ENCODE data around the gene SPATA45. TPM values are rescaled to one million over a fixed set of nuclear protein-coding genes. Genes with fewer than 3 reads are reported as not detected.

Gene SPATA45
- total and polyA plus RNA-seq, 2 of the 13 experiments (the other 11 are each of a cell fraction or from before 2014, with no cell fraction given): 0.17 to 0.64 TPM

DNA sequence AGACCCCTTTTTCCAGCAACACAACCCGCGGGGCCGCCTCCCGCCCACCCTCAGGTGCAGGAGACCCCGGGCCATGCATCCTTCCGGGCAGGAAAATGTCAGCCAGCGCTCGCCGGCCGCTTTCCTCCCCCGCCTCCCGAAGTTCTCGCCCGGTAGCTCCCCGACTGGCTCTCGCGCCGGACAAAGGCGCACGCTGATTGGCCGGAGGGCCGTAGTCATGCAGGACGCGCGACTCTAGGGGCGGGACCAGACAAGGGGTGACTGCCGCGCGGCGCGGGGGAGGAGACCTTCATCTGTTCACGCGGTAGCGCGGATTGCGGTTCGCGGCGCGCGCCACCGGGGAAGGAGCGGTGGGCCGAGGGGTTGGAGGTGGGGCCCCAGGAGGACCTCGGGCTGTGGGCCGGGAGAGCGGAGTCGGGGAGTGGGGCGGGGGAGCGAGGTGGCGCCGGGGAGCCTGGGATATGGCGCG lies 10.6 kb upstream of the SPATA45 start, which contains the start of gene FLVCR1 (continued):
- TF ChIP-seq ZFP41 (CRISPR knock-in tag; IDR thresholded peaks at IDR 0.05; ENCODE audit: borderline replicate concordance) (peak; percentile 80; the same call in 1 of the 2 replicates), ZNF331 (CRISPR knock-in tag; IDR thresholded peaks at IDR 0.05) (no peak), YEATS4 (CRISPR knock-in tag; IDR thresholded peaks at IDR 0.05; ENCODE audit: borderline replicate concordance) (no peak; the same call in 1 of the 2 replicates), KAT8 (CRISPR knock-in tag; IDR thresholded peaks at IDR 0.05) (peak; percentile 44), GTF2F1 (IDR thresholded peaks at IDR 0.05; ENCODE audit: low read length) (no peak), POLR2G (IDR thresholded peaks at IDR 0.05; ENCODE audit: low read depth, low read length) (peak; percentile 87), NPAS2 (CRISPR knock-in tag; IDR thresholded peaks at IDR 0.05; ENCODE audit: borderline replicate concordance) (no peak), ZSCAN29 (CRISPR knock-in tag; conservative IDR thresholded peaks at IDR 0.05) (peak; percentile 34; the same call in 1 of the 2 replicates), ZFY (CRISPR knock-in tag; IDR thresholded peaks at IDR 0.05) (no peak), ZNF543 (CRISPR knock-in tag; IDR thresholded peaks at IDR 0.05) (0 out of 2 replicates have a peak, but pooled peaks have one; percentile 28), ZSCAN22 (CRISPR knock-in tag; IDR thresholded peaks at IDR 0.05) (no peak), HMGA1 (CRISPR knock-in tag; conservative IDR thresholded peaks at IDR 0.05) (no peak)
- TF ChIP-seq, protein P1, sequence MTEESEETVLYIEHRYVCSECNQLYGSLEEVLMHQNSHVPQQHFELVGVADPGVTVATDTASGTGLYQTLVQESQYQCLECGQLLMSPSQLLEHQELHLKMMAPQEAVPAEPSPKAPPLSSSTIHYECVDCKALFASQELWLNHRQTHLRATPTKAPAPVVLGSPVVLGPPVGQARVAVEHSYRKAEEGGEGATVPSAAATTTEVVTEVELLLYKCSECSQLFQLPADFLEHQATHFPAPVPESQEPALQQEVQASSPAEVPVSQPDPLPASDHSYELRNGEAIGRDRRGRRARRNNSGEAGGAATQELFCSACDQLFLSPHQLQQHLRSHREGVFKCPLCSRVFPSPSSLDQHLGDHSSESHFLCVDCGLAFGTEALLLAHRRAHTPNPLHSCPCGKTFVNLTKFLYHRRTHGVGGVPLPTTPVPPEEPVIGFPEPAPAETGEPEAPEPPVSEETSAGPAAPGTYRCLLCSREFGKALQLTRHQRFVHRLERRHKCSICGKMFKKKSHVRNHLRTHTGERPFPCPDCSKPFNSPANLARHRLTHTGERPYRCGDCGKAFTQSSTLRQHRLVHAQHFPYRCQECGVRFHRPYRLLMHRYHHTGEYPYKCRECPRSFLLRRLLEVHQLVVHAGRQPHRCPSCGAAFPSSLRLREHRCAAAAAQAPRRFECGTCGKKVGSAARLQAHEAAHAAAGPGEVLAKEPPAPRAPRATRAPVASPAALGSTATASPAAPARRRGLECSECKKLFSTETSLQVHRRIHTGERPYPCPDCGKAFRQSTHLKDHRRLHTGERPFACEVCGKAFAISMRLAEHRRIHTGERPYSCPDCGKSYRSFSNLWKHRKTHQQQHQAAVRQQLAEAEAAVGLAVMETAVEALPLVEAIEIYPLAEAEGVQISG (CRISPR knock-in tag; IDR thresholded peaks at IDR 0.05): no peak
- TF ChIP-seq, protein P2, sequence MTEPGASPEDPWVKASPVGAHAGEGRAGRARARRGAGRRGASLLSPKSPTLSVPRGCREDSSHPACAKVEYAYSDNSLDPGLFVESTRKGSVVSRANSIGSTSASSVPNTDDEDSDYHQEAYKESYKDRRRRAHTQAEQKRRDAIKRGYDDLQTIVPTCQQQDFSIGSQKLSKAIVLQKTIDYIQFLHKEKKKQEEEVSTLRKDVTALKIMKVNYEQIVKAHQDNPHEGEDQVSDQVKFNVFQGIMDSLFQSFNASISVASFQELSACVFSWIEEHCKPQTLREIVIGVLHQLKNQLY (CRISPR knock-in tag; IDR thresholded peaks at IDR 0.05): no peak
- TF ChIP-seq, protein P3, sequence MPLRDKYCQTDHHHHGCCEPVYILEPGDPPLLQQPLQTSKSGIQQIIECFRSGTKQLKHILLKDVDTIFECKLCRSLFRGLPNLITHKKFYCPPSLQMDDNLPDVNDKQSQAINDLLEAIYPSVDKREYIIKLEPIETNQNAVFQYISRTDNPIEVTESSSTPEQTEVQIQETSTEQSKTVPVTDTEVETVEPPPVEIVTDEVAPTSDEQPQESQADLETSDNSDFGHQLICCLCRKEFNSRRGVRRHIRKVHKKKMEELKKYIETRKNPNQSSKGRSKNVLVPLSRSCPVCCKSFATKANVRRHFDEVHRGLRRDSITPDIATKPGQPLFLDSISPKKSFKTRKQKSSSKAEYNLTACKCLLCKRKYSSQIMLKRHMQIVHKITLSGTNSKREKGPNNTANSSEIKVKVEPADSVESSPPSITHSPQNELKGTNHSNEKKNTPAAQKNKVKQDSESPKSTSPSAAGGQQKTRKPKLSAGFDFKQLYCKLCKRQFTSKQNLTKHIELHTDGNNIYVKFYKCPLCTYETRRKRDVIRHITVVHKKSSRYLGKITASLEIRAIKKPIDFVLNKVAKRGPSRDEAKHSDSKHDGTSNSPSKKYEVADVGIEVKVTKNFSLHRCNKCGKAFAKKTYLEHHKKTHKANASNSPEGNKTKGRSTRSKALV (CRISPR knock-in tag; IDR thresholded peaks at IDR 0.05): no peak
- TF ChIP-seq, protein P4, sequence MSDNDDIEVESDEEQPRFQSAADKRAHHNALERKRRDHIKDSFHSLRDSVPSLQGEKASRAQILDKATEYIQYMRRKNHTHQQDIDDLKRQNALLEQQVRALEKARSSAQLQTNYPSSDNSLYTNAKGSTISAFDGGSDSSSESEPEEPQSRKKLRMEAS (IDR thresholded peaks at IDR 0.05): peak; percentile 86
- TF ChIP-seq, protein P5, sequence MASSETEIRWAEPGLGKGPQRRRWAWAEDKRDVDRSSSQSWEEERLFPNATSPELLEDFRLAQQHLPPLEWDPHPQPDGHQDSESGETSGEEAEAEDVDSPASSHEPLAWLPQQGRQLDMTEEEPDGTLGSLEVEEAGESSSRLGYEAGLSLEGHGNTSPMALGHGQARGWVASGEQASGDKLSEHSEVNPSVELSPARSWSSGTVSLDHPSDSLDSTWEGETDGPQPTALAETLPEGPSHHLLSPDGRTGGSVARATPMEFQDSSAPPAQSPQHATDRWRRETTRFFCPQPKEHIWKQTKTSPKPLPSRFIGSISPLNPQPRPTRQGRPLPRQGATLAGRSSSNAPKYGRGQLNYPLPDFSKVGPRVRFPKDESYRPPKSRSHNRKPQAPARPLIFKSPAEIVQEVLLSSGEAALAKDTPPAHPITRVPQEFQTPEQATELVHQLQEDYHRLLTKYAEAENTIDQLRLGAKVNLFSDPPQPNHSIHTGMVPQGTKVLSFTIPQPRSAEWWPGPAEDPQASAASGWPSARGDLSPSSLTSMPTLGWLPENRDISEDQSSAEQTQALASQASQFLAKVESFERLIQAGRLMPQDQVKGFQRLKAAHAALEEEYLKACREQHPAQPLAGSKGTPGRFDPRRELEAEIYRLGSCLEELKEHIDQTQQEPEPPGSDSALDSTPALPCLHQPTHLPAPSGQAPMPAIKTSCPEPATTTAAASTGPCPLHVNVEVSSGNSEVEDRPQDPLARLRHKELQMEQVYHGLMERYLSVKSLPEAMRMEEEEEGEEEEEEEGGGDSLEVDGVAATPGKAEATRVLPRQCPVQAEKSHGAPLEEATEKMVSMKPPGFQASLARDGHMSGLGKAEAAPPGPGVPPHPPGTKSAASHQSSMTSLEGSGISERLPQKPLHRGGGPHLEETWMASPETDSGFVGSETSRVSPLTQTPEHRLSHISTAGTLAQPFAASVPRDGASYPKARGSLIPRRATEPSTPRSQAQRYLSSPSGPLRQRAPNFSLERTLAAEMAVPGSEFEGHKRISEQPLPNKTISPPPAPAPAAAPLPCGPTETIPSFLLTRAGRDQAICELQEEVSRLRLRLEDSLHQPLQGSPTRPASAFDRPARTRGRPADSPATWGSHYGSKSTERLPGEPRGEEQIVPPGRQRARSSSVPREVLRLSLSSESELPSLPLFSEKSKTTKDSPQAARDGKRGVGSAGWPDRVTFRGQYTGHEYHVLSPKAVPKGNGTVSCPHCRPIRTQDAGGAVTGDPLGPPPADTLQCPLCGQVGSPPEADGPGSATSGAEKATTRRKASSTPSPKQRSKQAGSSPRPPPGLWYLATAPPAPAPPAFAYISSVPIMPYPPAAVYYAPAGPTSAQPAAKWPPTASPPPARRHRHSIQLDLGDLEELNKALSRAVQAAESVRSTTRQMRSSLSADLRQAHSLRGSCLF (CRISPR knock-in tag; IDR thresholded peaks at IDR 0.05; ENCODE audit: borderline replicate concordance): no peak
- TF ChIP-seq, protein P6, sequence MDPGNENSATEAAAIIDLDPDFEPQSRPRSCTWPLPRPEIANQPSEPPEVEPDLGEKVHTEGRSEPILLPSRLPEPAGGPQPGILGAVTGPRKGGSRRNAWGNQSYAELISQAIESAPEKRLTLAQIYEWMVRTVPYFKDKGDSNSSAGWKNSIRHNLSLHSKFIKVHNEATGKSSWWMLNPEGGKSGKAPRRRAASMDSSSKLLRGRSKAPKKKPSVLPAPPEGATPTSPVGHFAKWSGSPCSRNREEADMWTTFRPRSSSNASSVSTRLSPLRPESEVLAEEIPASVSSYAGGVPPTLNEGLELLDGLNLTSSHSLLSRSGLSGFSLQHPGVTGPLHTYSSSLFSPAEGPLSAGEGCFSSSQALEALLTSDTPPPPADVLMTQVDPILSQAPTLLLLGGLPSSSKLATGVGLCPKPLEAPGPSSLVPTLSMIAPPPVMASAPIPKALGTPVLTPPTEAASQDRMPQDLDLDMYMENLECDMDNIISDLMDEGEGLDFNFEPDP (CRISPR knock-in tag; conservative IDR thresholded peaks at IDR 0.05): no peak

Data from HepG2 (cell line).